DND-41 (cell line): Measurements from ENCODE around the gene AP1G2.
A peak's percentile ranks its signal among the peaks of the same experiment; 100 is the strongest.

Experiments used
- EZH2 ChIP-seq: IDR thresholded peaks from 3 replicates; pipeline ENCODE4 v1.6.1; 2012; ENCODE audit warnings: borderline replicate concordance, low read depth, mild to moderate bottlenecking, moderate library complexity, low read length, inconsistent platforms; ENCODE audit not compliant: severe bottlenecking
- TF ChIP-seq, protein P1 (sequence below): IDR thresholded peaks from 2 replicates; pipeline ENCODE4 v1.5.1; 2012; ENCODE audit warnings: borderline replicate concordance, low read length, moderate library complexity, mild to moderate bottlenecking; ENCODE audit not compliant: poor library complexity, severe bottlenecking; ENCODE audit errors: extremely low read depth

DNA sequence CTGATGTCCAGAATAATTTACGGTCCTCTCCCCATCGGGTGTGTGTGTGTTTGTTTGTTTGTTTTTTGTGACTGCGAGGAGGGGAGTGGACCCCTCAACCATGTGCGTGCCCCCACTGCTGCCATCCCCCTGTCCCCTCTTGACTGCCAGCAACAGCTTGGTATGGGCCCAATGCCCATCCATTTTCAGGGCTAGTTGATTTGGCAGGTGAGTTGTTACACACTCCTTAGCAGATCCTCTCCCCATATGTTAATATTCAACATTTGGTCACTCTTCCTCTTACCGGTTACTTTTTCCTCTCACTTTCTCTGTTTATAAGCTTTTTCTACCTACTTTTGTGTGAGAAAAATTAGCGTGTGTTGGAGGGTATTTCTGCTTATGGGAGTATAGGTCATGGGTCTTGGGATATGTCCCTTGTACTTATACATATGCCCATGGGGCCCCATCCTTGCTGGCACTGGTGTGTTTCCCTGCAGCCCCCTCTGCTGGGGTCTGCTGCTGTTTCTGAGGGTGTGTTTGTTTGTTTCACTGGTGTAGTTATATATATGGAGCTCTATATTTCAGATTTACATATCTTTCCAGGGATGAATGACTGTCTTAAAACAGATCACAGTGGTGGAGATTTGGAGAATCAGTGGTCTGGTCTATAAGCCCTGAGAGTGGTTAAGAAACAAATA is 49.8 kb downstream of the AP1G2 start:
- TF ChIP-seq, protein P1, sequence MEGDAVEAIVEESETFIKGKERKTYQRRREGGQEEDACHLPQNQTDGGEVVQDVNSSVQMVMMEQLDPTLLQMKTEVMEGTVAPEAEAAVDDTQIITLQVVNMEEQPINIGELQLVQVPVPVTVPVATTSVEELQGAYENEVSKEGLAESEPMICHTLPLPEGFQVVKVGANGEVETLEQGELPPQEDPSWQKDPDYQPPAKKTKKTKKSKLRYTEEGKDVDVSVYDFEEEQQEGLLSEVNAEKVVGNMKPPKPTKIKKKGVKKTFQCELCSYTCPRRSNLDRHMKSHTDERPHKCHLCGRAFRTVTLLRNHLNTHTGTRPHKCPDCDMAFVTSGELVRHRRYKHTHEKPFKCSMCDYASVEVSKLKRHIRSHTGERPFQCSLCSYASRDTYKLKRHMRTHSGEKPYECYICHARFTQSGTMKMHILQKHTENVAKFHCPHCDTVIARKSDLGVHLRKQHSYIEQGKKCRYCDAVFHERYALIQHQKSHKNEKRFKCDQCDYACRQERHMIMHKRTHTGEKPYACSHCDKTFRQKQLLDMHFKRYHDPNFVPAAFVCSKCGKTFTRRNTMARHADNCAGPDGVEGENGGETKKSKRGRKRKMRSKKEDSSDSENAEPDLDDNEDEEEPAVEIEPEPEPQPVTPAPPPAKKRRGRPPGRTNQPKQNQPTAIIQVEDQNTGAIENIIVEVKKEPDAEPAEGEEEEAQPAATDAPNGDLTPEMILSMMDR: peak; percentile 7
- no peak for TF ChIP-seq EZH2
